ENCODE measurements around the gene TMEM140.

TMEM140 gene

DNA sequence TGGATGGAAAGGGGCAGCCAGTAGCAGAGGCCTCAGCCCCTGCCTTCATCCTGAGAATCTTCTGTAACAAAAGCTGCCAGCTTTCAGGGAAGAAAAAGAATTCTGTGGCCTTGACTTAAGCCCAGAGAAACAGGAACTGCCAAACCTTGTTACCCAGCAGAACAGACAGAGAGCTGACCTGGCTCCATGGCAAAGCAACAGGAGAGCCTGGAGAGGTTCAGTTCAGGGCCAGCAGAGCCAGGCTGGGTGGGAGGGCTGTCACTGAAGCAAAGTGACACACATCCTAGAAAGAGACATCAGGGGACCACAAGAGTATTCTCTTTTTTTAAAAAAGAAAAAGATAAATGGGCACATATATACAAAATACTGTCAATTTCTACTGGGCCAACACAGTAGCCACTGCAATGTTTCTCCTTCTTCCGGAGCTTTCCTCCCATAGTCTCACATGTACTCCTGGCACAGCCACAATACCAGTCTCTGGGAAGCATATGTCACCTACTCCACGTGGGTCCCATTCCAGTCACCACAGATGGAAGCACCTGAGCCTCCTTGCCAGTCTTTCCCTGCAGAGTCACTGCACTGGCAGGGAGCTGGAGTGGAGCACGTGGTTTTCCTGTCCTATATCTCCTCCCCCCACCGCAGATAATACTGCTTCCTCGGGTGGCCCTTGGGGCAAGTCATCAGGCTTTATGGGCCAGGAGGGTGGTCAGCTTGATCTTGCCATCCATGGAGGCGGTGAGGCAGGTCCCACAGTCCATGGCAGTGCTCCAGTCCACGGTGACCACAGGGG, 37.8 kb downstream of the TMEM140 start:
- Histone ChIP-seq H3K36me3 (replicated peaks) (peaks cover 10% of the 10 kb centered on the region), H3K27me3 (replicated peaks) (no peaks in the 10 kb centered on the region), H3K27ac (no peak overlapping the region), H3K4me3 (ENCODE audit: low read depth, low read length) (no peak overlapping the region)
- TF ChIP-seq, protein P1, sequence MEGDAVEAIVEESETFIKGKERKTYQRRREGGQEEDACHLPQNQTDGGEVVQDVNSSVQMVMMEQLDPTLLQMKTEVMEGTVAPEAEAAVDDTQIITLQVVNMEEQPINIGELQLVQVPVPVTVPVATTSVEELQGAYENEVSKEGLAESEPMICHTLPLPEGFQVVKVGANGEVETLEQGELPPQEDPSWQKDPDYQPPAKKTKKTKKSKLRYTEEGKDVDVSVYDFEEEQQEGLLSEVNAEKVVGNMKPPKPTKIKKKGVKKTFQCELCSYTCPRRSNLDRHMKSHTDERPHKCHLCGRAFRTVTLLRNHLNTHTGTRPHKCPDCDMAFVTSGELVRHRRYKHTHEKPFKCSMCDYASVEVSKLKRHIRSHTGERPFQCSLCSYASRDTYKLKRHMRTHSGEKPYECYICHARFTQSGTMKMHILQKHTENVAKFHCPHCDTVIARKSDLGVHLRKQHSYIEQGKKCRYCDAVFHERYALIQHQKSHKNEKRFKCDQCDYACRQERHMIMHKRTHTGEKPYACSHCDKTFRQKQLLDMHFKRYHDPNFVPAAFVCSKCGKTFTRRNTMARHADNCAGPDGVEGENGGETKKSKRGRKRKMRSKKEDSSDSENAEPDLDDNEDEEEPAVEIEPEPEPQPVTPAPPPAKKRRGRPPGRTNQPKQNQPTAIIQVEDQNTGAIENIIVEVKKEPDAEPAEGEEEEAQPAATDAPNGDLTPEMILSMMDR (IDR thresholded peaks at IDR 0.05; ENCODE audit: low read depth, low read length, missing control alignments): no peak
- in situ Hi-C loops (cut with HindIII; ENCODE audit: low pct_ligation_motif_present, low sequenced_read_pairs): no loop called here
- DNase-seq: no peak

DNA sequence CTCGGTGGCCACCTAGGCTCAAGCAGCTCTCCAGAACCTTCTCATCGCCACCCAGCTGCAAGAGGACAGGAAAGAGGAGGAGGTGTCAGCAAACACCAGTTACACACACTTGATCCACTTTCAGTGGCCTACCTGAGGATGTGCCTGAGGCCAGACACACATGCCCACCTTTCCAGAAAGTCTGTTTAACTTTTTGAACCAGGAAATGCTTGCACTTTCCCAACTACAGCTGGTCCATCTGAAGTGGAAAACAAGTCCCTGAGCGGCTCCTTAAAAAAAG, 38.3 kb downstream of the TMEM140 start:
- TF ChIP-seq, protein P1 (IDR thresholded peaks at IDR 0.05; ENCODE audit: low read depth, low read length, missing control alignments): no peak
- in situ Hi-C loops (cut with HindIII; ENCODE audit: low pct_ligation_motif_present, low sequenced_read_pairs): no loop called here
- peaks cover 10% of the 10 kb centered on the region for H3K36me3 ChIP-seq (replicated peaks)

GRCh38 chr7:135186841-135187253, 39.0 kb downstream of the TMEM140 start:
- no peak for DNase-seq
- in situ Hi-C loops (cut with HindIII; ENCODE audit: low pct_ligation_motif_present, low sequenced_read_pairs): no loop called here
- no peak overlapping the region for H3K4me3 ChIP-seq (ENCODE audit: low read depth, low read length)
- H3K36me3 ChIP-seq (replicated peaks): peaks cover 10% of the 10 kb centered on the region
- H3K27me3 ChIP-seq (replicated peaks): no peaks in the 10 kb centered on the region
- TF ChIP-seq, protein P1 (IDR thresholded peaks at IDR 0.05; ENCODE audit: low read depth, low read length, missing control alignments): no peak
- no peak overlapping the region for H3K27ac ChIP-seq

More for the DNA sequence above, 38.3 kb downstream of the TMEM140 start:
- no peak for DNase-seq
- Histone ChIP-seq H3K4me3 (ENCODE audit: low read depth, low read length) (no peak overlapping the region), H3K27ac (no peak overlapping the region), H3K27me3 (replicated peaks) (no peaks in the 10 kb centered on the region)

GRCh38 chr7:135188298-135188984, 40.6 kb downstream of the TMEM140 start:
- no peak for DNase-seq
- H3K27me3 ChIP-seq (replicated peaks): no peaks in the 10 kb centered on the region
- in situ Hi-C loops (cut with HindIII; ENCODE audit: low pct_ligation_motif_present, low sequenced_read_pairs): no loop called here
- H3K27ac ChIP-seq: no peak overlapping the region
- peaks cover 12% of the 10 kb centered on the region for H3K36me3 ChIP-seq (replicated peaks)
- TF ChIP-seq, protein P1 (IDR thresholded peaks at IDR 0.05; ENCODE audit: low read depth, low read length, missing control alignments): no peak
- no peak overlapping the region for H3K4me3 ChIP-seq (ENCODE audit: low read depth, low read length)

DNA sequence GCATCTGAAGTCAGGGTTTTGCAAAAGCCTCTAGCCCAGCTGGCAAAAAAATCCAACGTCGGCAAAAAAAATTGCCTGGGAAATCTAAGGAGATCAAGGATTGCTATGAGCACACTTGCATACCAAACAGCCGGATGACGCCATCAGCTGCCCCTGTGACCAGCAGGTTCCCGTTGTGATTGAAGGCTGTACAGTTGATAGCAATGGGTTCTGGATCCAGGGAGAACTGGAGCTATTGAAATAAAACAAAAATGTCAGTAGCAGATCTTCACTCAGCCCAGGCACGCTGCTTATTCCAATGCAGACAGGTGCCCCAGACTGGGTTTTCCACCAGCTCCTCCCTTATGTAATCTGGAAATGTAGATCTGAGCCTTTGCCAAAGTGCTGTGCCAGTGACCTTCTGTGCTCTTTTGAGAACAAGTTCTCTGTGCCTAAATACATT, 41.4 kb downstream of the TMEM140 start:
- Histone ChIP-seq H3K27me3 (replicated peaks) (no peaks in the 10 kb centered on the region), H3K36me3 (replicated peaks) (peaks cover 12% of the 10 kb centered on the region), H3K4me3 (ENCODE audit: low read depth, low read length) (no peak overlapping the region), H3K27ac (no peak overlapping the region)
- TF ChIP-seq, protein P1 (IDR thresholded peaks at IDR 0.05; ENCODE audit: low read depth, low read length, missing control alignments): no peak
- in situ Hi-C loops (cut with HindIII; ENCODE audit: low pct_ligation_motif_present, low sequenced_read_pairs): no loop called here
- DNase-seq: no peak

Data from brain microvascular endothelial cell (primary cell).